ENCODE measurements around the gene KRTAP10-7. TPM values are rescaled to one million over a fixed set of nuclear protein-coding genes. Genes with fewer than 3 reads are reported as not detected.
"Not testable (repeated sequence)": the region's sequence is repeated elsewhere in the genome, so short reads cannot be mapped to it uniquely, and the experiment has no call there.

Gene KRTAP10-7
- total RNA-seq, 2 experiments from 2014 or later: not detected

GRCh38 chr21:44574457-44575306 is 25.7 kb upstream of the KRTAP10-7 start:
- no peaks in the 10 kb centered on the region for H3K27me3 Mint-ChIP-seq (ENCODE audit: low read depth)
- H3K27ac Mint-ChIP-seq: no peak overlapping the region
- H3K36me3 Mint-ChIP-seq (ENCODE audit: low read depth): no peaks in the 10 kb centered on the region
- no peak for DNase-seq
- intact Hi-C loops (cut with micrococcal nuclease): no loop called here
- H3K4me1 Mint-ChIP-seq (ENCODE audit: low read depth): no peaks in the 10 kb centered on the region
- H3K9me3 Mint-ChIP-seq: peaks cover 20% of the 10 kb centered on the region
- no peak overlapping the region for H3K4me3 Mint-ChIP-seq
- CTCF ChIA-PET: interaction anchor here (0.7 to 1.3 kb wide), 2 partner anchors 11 to 108 kb away, joined by 3 to 4 read pairs; partner anchors contain the start of gene KRTAP12-1

GRCh38 chr21:44575307-44576024 is 24.9 kb upstream of the KRTAP10-7 start:
- intact Hi-C loops (cut with micrococcal nuclease): no loop called here
- no peak overlapping the region for H3K4me3 Mint-ChIP-seq
- no peaks in the 10 kb centered on the region for H3K27me3 Mint-ChIP-seq (ENCODE audit: low read depth)
- H3K36me3 Mint-ChIP-seq (ENCODE audit: low read depth): peaks cover 1% of the 10 kb centered on the region
- H3K27ac Mint-ChIP-seq: no peak overlapping the region
- DNase-seq: no peak
- H3K9me3 Mint-ChIP-seq: peaks cover 21% of the 10 kb centered on the region
- H3K4me1 Mint-ChIP-seq (ENCODE audit: low read depth): no peaks in the 10 kb centered on the region
- CTCF ChIA-PET: no interaction called here

DNA sequence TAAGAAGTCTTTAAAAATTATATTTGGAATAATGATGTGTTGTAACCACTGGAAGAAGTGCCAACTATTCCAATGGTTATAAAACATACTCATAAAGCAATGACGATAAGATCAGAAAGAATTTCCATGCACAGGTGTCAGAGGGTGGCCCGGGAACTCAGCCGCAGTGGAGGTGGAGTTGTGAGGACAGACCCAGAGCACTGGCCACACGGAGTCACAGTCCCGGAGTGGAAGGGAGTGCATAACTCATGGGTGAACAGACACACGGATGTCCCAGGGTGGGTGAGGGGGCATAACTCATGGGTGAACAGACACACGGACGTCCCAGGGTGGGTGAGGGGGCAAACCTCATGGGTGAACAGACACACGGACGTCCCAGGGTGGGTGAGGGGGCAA is 24.4 kb upstream of the KRTAP10-7 start:
- Mint-ChIP-seq H3K4me3 (no peak overlapping the region), H3K4me1 (ENCODE audit: low read depth) (no peaks in the 10 kb centered on the region), H3K27me3 (ENCODE audit: low read depth) (no peaks in the 10 kb centered on the region), H3K27ac (no peak overlapping the region), H3K36me3 (ENCODE audit: low read depth) (peaks cover 1% of the 10 kb centered on the region), H3K9me3 (peaks cover 25% of the 10 kb centered on the region)
- DNase-seq: no peak
- CTCF ChIA-PET: no interaction called here
- intact Hi-C loops (cut with micrococcal nuclease): no loop called here

GRCh38 chr21:44578371-44579055 is 21.9 kb upstream of the KRTAP10-7 start:
- CTCF ChIA-PET: no interaction called here
- Mint-ChIP-seq H3K27me3 (ENCODE audit: low read depth) (no peaks in the 10 kb centered on the region), H3K9me3 (peaks cover 32% of the 10 kb centered on the region), H3K27ac (no peak overlapping the region), H3K4me1 (ENCODE audit: low read depth) (peaks cover 9% of the 10 kb centered on the region), H3K4me3 (no peak overlapping the region), H3K36me3 (ENCODE audit: low read depth) (peaks cover 1% of the 10 kb centered on the region)
- DNase-seq: no peak
- intact Hi-C loops (cut with micrococcal nuclease): no loop called here

DNA sequence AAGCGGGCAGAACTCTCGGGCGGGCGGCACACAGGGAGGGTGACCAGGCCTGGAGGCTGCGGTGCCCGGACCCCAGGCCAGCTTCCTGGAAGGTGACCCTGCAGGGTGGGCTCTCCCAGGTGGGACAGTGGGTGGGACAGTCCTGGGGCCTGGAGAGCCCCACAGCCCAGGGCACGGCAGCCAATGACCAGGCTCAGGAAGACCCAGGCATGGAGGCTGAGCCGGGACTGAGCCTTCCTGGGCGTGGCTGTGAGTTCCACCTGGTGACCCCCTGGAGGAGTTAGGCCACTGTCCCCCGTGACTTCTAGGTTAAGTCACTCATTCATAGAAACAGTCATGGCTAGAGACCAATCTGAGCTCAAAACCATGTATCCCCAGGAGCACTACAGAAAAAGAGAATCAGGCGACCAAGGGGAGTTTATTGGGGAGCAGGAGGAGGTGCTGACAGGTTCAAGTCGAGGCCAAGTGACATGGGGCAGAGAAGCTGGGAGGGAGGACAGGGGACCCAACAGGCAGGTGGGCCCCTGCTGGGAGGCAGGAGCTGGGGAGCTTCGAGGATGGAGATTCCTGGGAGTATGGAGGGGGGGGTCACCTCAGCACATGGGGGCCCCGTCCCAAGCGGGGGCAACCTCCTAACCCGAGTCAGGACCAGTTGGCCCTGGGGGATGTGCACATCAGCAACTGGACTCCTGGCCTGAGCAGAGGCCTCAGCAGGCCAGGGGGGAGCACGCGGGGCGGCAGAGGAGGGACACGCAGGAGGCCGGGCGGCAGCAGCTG is 21.2 kb upstream of the KRTAP10-7 start:
- no peaks in the 10 kb centered on the region for H3K27me3 Mint-ChIP-seq (ENCODE audit: low read depth)
- CTCF ChIA-PET: no interaction called here
- H3K27ac Mint-ChIP-seq: no peak overlapping the region

DNA sequence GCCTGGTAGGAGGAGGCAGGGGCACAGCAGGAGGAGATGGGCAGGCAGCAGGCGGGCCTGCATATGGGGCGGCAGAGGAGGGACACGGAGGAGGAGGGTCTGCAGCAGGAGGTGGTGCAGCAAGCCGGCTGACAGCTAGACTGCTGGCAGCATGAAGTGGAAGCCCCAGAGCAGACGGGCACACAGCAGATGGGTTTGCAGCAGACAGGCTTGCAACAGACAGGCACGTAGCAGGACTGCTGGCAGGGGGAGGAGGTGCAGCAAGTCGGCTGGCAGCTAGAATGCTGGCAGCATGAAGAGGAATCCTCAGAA is 20.6 kb upstream of the KRTAP10-7 start:
- peaks cover 32% of the 10 kb centered on the region for H3K9me3 Mint-ChIP-seq
- no peaks in the 10 kb centered on the region for H3K27me3 Mint-ChIP-seq (ENCODE audit: low read depth)
- no peak overlapping the region for H3K27ac Mint-ChIP-seq
- no peak for DNase-seq
- H3K4me1 Mint-ChIP-seq (ENCODE audit: low read depth): peaks cover 10% of the 10 kb centered on the region
- peaks cover 1% of the 10 kb centered on the region for H3K36me3 Mint-ChIP-seq (ENCODE audit: low read depth)
- CTCF ChIA-PET: no interaction called here
- H3K4me3 Mint-ChIP-seq: no peak overlapping the region
- intact Hi-C loops (cut with micrococcal nuclease): no loop called here

More for the DNA sequence above, 21.2 kb upstream of the KRTAP10-7 start:
- intact Hi-C loops (cut with micrococcal nuclease): no loop called here
- DNase-seq: no peak
- peaks cover 1% of the 10 kb centered on the region for H3K36me3 Mint-ChIP-seq (ENCODE audit: low read depth)
- peaks cover 32% of the 10 kb centered on the region for H3K9me3 Mint-ChIP-seq
- peaks cover 10% of the 10 kb centered on the region for H3K4me1 Mint-ChIP-seq (ENCODE audit: low read depth)
- no peak overlapping the region for H3K4me3 Mint-ChIP-seq

DNA sequence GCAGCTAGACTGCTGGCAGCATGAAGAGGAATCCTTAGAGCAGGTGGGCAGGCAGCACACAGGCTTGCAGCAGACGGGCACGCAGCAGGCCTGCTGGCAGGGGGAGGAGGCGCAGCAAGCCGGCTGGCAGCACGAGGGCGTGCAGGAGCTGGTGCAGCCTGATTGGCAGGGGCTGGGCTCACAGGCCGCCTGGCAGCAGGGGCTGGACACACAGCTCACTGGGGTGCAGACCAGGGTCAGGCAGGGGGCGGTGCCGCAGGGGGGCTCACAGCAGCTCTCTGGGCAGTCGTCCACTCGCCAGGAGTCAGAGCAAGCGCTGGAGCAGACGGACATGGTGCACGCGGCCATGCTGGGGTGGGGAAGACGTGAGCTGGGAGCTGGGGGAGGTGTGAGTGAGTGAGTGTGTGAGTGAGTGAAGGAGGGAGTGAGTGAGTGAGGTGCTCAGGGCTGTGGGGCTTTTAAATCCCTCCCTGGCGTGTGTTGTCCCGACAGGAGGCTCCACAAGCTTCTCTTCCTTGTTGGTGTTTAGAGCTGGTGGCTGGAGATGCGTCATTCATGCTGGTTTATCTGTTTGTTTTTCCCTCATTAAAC is 20.1 kb upstream of the KRTAP10-7 start, which contains the start of gene KRTAP10-5:
KRTAP10-5 (minus strand) TSS at position 374 of the 591 bp plus-strand sequence; CDS start at position 348, 26 bp downstream.
- peaks cover 32% of the 10 kb centered on the region for H3K9me3 Mint-ChIP-seq
- intact Hi-C loops (cut with micrococcal nuclease); DNase-seq; H3K4me3 Mint-ChIP-seq; CTCF ChIA-PET; H3K27ac Mint-ChIP-seq; H3K36me3 Mint-ChIP-seq (ENCODE audit: low read depth); H3K27me3 Mint-ChIP-seq (ENCODE audit: low read depth): not testable (repeated sequence)
- peaks cover 10% of the 10 kb centered on the region for H3K4me1 Mint-ChIP-seq (ENCODE audit: low read depth)

- Mint-ChIP-seq H3K27me3 (ENCODE audit: low read depth) (no peaks in the 10 kb centered on the region), H3K27ac (no peak overlapping the region), H3K4me3 (no peak overlapping the region), H3K9me3 (peaks cover 32% of the 10 kb centered on the region), H3K36me3 (ENCODE audit: low read depth) (peaks cover 1% of the 10 kb centered on the region), H3K4me1 (ENCODE audit: low read depth) (peaks cover 10% of the 10 kb centered on the region)
- DNase-seq: no peak
- intact Hi-C loops (cut with micrococcal nuclease): no loop called here
- CTCF ChIA-PET: no interaction called here
Measured at GRCh38 chr21:44581158-44581557, 19.2 kb upstream of the KRTAP10-7 start.

GRCh38 chr21:44582055-44582454 is 18.3 kb upstream of the KRTAP10-7 start:
- H3K4me1 Mint-ChIP-seq (ENCODE audit: low read depth): peaks cover 10% of the 10 kb centered on the region
- intact Hi-C loops (cut with micrococcal nuclease): no loop called here
- H3K36me3 Mint-ChIP-seq (ENCODE audit: low read depth): peaks cover 1% of the 10 kb centered on the region
- H3K9me3 Mint-ChIP-seq: peaks cover 27% of the 10 kb centered on the region
- DNase-seq: no peak
- no peaks in the 10 kb centered on the region for H3K27me3 Mint-ChIP-seq (ENCODE audit: low read depth)
- H3K27ac Mint-ChIP-seq: no peak overlapping the region
- H3K4me3 Mint-ChIP-seq: no peak overlapping the region
- CTCF ChIA-PET: no interaction called here

DNA sequence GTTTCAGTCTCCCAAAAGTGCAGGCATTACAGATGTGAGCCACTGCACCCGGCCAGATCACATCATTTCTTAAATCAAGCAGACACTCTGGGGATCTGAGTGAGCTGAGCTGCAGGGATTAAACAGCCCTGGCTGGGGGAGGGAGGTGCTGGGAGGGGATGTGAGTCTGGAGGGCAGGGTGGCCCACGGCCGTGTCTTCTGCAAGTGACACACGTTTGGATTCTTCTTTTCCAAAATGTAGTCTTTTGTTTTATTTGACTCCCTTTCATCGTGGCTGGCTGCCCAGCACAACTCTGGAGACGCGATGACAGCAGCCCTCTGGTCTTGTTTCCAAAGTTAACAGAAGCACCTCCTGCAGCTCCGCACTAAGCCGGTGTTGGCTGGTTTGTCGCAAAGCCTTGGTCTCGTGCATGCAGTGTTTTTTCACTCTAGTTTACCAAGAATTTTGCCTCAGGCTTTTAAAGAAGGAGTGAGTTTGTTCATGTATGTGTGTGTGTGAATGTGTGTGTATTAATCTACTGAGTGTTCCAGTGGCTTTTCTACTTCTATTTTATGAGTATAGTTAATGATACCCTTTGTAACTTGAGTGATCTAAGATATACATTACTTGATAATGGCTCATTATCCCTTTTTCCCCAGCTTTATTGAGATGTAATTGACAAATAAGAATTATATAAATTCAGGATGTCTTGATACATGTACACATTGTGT is 17.2 kb upstream of the KRTAP10-7 start:
- H3K27me3 Mint-ChIP-seq (ENCODE audit: low read depth): no peaks in the 10 kb centered on the region
- intact Hi-C loops (cut with micrococcal nuclease): no loop called here
- no peak overlapping the region for H3K4me3 Mint-ChIP-seq
- no peak for DNase-seq
- peaks cover 10% of the 10 kb centered on the region for H3K4me1 Mint-ChIP-seq (ENCODE audit: low read depth)
- peaks cover 1% of the 10 kb centered on the region for H3K36me3 Mint-ChIP-seq (ENCODE audit: low read depth)
- no peak overlapping the region for H3K27ac Mint-ChIP-seq
- CTCF ChIA-PET: interaction anchor here (1.1 to 1.5 kb wide), 3 partner anchors 36 to 224 kb away, joined by 3 to 4 read pairs (median 3); no protein-coding TSS in a partner anchor
- peaks cover 16% of the 10 kb centered on the region for H3K9me3 Mint-ChIP-seq

DNA sequence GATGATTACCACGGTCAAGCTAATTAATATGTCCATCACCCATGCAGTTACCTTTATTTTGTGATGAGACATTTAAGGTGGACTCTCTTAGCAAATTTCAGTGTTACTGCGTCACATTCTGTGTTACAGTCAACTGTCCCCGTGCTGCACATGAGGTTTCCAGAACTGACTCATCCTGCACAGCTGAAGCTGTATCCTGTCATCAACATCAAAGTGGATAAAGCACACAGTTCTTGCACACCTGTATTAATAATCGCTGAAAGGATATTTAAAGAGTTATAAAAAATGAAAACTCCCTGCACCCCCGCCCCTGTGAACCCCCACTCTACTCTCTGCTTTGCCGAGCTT is 16.6 kb upstream of the KRTAP10-7 start:
- H3K4me3 Mint-ChIP-seq: no peak overlapping the region

More for the DNA sequence above, 16.6 kb upstream of the KRTAP10-7 start:
- peaks cover 1% of the 10 kb centered on the region for H3K36me3 Mint-ChIP-seq (ENCODE audit: low read depth)
- peak; percentile 70 for DNase-seq
- CTCF ChIA-PET: interaction anchor here (1.1 to 1.5 kb wide), 3 partner anchors 36 to 223 kb away, joined by 3 to 4 read pairs (median 3); no protein-coding TSS in a partner anchor
- H3K4me1 Mint-ChIP-seq (ENCODE audit: low read depth): peaks cover 10% of the 10 kb centered on the region
- intact Hi-C loops (cut with micrococcal nuclease): no loop called here
- peaks cover 16% of the 10 kb centered on the region for H3K9me3 Mint-ChIP-seq
- H3K27ac Mint-ChIP-seq: no peak overlapping the region
- H3K27me3 Mint-ChIP-seq (ENCODE audit: low read depth): no peaks in the 10 kb centered on the region
